HepG2 (cell line): ENCODE results near the gene PDIK1L. TPM values are rescaled to one million over a fixed set of nuclear protein-coding genes. Genes with fewer than 3 reads are reported as not detected.

Experiments
- ATAC-seq: fragments of 200-7000 bp; cut with Tn5 transposase; 3 replicates; pipeline ENCODE4 v1.9.1; 2020; ENCODE audit warnings: mild to moderate bottlenecking, moderate library complexity
- BruUV-seq: library from RNA; stranded (reverse); fragments of 400-500 nt; replicated peaks from 2 replicates; lab custom pipeline; 2021; lab: Mats Ljungman, UMichigan
- CTCF ChIA-PET: fragments of 300-600 bp; formaldehyde crosslinking; extraction: SDS; loops from one replicate; lab custom pipeline; 2021; ENCODE audit warnings: low total read pairs, inconsistent platforms, low intra/inter-chr PET ratio; lab: Yijun Ruan, JAX
- POLR2A ChIA-PET: fragments of 350-600 bp; sonication (Branson Sonifier 250); formaldehyde crosslinking; loops from one replicate; lab custom pipeline; 2020; ENCODE audit warnings: antibody characterized with exemption, inconsistent platforms; lab: Yijun Ruan, JAX
- DNase-seq: peaks from one replicate; pipeline ENCODE4 v3.0.0-alpha.2; 2015; ENCODE audit warnings: low spot score
- FAIRE-seq: peaks from 3 replicates; lab custom pipeline; 2011; peaks lifted over from hg19 to GRCh38; lab: Jason Lieb, UNC
- H2AFZ ChIP-seq: one replicate; pipeline ENCODE4 v1.6.1; 2011; ENCODE audit warnings: low read length, inconsistent platforms
- H3K27ac ChIP-seq: fragments of 300-600 bp; 3 replicates; pipeline ENCODE4 v1.8.0; 2011; ENCODE audit warnings: mixed run types, mild to moderate bottlenecking, mixed read lengths, low read length, inconsistent platforms; ENCODE audit not compliant: insufficient read depth; ENCODE audit errors: extremely low read length
- H3K27me3 ChIP-seq, 2 experiments: fragments of 200-600 bp in 1 of 2; 2 replicates in 1 of 2; 3 replicates in 1 of 2; pipeline versions ENCODE4 v1.6.0 to v1.8.0; 2011; ENCODE audit warnings: low read length in 2 of 2, mild to moderate bottlenecking in 2 of 2, moderate library complexity in 2 of 2, inconsistent platforms in 1 of 2; ENCODE audit not compliant: insufficient read depth in 2 of 2, control insufficient read depth in 1 of 2
- H3K36me3 ChIP-seq, 2 experiments: fragments of 200-600 bp in 1 of 2; replicated peaks in 1 of 2; 2 replicates in 1 of 2; 3 replicates in 1 of 2; pipeline versions ENCODE4 v1.5.1 to v1.8.0; 2011; ENCODE audit warnings: low read length in 2 of 2, inconsistent platforms in 1 of 2; ENCODE audit not compliant: insufficient read depth in 2 of 2, control insufficient read depth in 1 of 2
- H3K4me1 ChIP-seq: 2 replicates; pipeline ENCODE4 v1.5.1; 2012; ENCODE audit warnings: low read length, inconsistent platforms; ENCODE audit not compliant: insufficient read depth
- H3K4me2 ChIP-seq: 2 replicates; pipeline ENCODE4 v1.6.0; 2011; ENCODE audit warnings: low read depth, low read length, inconsistent platforms
- H3K4me3 ChIP-seq, 3 experiments: fragments of 200-600 bp in 1 of 3; sonication (generic), shearing (Covaris generic) in 1 of 3; replicated peaks in 1 of 3; 2 replicates each; pipeline ENCODE4 v1.5.1; 2011 to 2016; ENCODE audit warnings: low read length in 3 of 3, inconsistent platforms in 2 of 3, low read depth in 2 of 3, mild to moderate bottlenecking in 2 of 3, control low read depth in 1 of 3, mixed read lengths in 1 of 3; ENCODE audit not compliant: insufficient read depth in 1 of 3
- H3K79me2 ChIP-seq: one replicate; pipeline ENCODE4 v1.6.1; 2011; ENCODE audit warnings: low read length, inconsistent platforms; ENCODE audit not compliant: insufficient read depth
- H3K9ac ChIP-seq: 2 replicates; pipeline ENCODE4 v1.6.0; 2011; ENCODE audit warnings: mild to moderate bottlenecking, low read depth, low read length, inconsistent platforms; ENCODE audit not compliant: insufficient read depth
- H3K9me3 ChIP-seq: 2 replicates; pipeline ENCODE4 v1.5.1; 2012; ENCODE audit warnings: mild to moderate bottlenecking, low read length
- H4K20me1 ChIP-seq: 2 replicates; pipeline ENCODE4 v1.6.0; 2011; ENCODE audit warnings: inconsistent platforms, mild to moderate bottlenecking, low read length, moderate library complexity; ENCODE audit not compliant: insufficient read depth
- BORCS8-MEF2B ChIP-seq: sonication (generic); formaldehyde crosslinking; IDR thresholded peaks from 2 replicates; pipeline ENCODE4 v1.8.0; 2022; ENCODE audit warnings: mild to moderate bottlenecking, missing genetic modification reagents
- GABPA ChIP-seq, 2 experiments: IDR thresholded peaks; 2 replicates each; pipeline ENCODE4 v1.6.1; 2011 to 2016; ENCODE audit warnings: low read depth in 2 of 2, low read length in 1 of 2, missing biosample characterization in 1 of 2, missing genetic modification characterization in 1 of 2
- RELA ChIP-seq: sonication (generic); formaldehyde crosslinking; IDR thresholded peaks from 2 replicates; pipeline ENCODE4 v1.4.0; 2020; ENCODE audit warnings: missing genetic modification reagents
- SETDB1 ChIP-seq: sonication (generic); formaldehyde crosslinking; IDR thresholded peaks from 2 replicates; pipeline ENCODE4 v1.5.1; 2020; ENCODE audit warnings: missing genetic modification reagents, mild to moderate bottlenecking, borderline replicate concordance
- SKIL ChIP-seq: sonication (generic); formaldehyde crosslinking; IDR thresholded peaks from 2 replicates; pipeline ENCODE4 v1.8.0; 2022; ENCODE audit warnings: missing genetic modification reagents, mild to moderate bottlenecking, moderate library complexity, borderline replicate concordance
- ZEB1 ChIP-seq: IDR thresholded peaks from 2 replicates; pipeline ENCODE4 v1.6.1; 2012; ENCODE audit warnings: mild to moderate bottlenecking, low read depth, inconsistent platforms; ENCODE audit not compliant: insufficient replicate concordance
- ZNF768 ChIP-seq: sonication (generic); formaldehyde crosslinking; IDR thresholded peaks from 2 replicates; pipeline ENCODE4 v1.4.0; 2020; ENCODE audit warnings: missing genetic modification reagents
- in situ Hi-C: cut with HindIII; loops from 2 replicates; pipeline ENCODE4 v1.10.0; 2017; ENCODE audit warnings: low pct_unique_long_range_greater_than_20kb; ENCODE audit not compliant: extremely low pct_ligation_motif_present
- intact Hi-C: fragments of 100-400 bp; cut with micrococcal nuclease; formaldehyde crosslinking; loops from one replicate; pipeline ENCODE4 v1.10.0; 2022; ENCODE audit not compliant: unreplicated experiment
- polyA plus RNA-seq, 8 experiments: library from polyadenylated mRNA; depleted of rRNA in 3 of 8; stranded (reverse) in 7 of 8; unstranded in 1 of 8; fragments of >200 nt; fragmentation: Illumina TruSeq in 4 of 8; extraction: Trizol in 4 of 8; gene quantifications; 2 replicates each; pipeline versions ENCODE4 v1.2.1 to v1.2.3, GENCODE V29; 2011 to 2016; ENCODE audit warnings: low read depth in 4 of 8, missing spikeins in 1 of 8, mixed read lengths in 1 of 8; ENCODE audit not compliant: insufficient read depth in 1 of 8
- total RNA-seq, 5 experiments: library from RNA; depleted of rRNA; stranded (reverse); fragments of >200 nt; fragmentation: Illumina TruSeq; extraction: Trizol; gene quantifications; 2 replicates each; pipeline ENCODE4 v1.2.3, GENCODE V29; 2016; ENCODE audit warnings: low read depth in 1 of 5
- TF ChIP-seq, protein P1 (sequence below): sonication (generic); formaldehyde crosslinking; IDR thresholded peaks from 2 replicates; pipeline ENCODE4 v1.8.1; 2023; ENCODE audit warnings: mild to moderate bottlenecking, inconsistent platforms, moderate library complexity, missing genetic modification reagents, borderline replicate concordance

Gene PDIK1L
- total and polyA plus RNA-seq, 2 of the 13 experiments (the other 11 are each of a cell fraction or from before 2014, with no cell fraction given): 1.9 to 4.6 TPM

DNA sequence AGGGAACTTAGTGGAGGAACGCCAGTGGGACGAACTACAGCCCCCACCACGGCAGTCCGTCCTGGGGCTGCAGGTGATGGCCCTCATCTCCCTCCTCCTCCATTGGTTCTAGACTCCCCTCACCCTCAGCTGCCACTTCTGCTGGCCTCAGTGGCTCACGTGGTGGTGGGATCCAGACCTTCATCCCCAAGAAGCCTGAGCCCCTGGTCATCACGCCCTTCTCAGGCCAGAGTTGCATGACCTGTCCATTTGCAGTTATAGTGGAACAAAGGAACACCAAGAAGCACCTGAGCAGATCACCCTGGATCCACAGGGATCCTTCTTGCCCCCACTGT is 34.3 kb downstream of the PDIK1L start (continued):
- no peak for TF ChIP-seq ZEB1

- no peak overlapping the region for H3K9ac ChIP-seq
- no peaks in the 10 kb centered on the region for H3K79me2 ChIP-seq
- H3K4me2 ChIP-seq: no peak overlapping the region
- no peak overlapping the region for H2AFZ ChIP-seq
- no TSS peak for BruUV-seq
- H3K9me3 ChIP-seq: no peaks in the 10 kb centered on the region
- ChIA-PET POLR2A (no interaction called here), CTCF (no interaction called here)
- FAIRE-seq (no peak), ATAC-seq (no peak), DNase-seq (no peak)
- peaks cover 13% of the 10 kb centered on the region; the same call in 1 of the 2 replicates for H3K4me1 ChIP-seq
- intact Hi-C loops: no loop called here
- no peak overlapping the region for H3K27ac ChIP-seq
- no peaks in the 10 kb centered on the region for H4K20me1 ChIP-seq
- no peaks in the 10 kb centered on the region for H3K36me3 ChIP-seq
- peaks cover 0 to 16% of the 10 kb centered on the region in 2 experiments; a peak in 3 of 5 replicates for H3K27me3 ChIP-seq
- in situ Hi-C loops: no loop called here
- TF ChIP-seq SKIL (CRISPR knock-in tag): no peak
- no peak for TF ChIP-seq ZNF768
- TF ChIP-seq SETDB1: no peak
- TF ChIP-seq GABPA (IDR thresholded peaks at IDR 0.05; ENCODE audit: low read depth, low read length): no peak
- no peak for TF ChIP-seq GABPA (CRISPR knock-in tag; IDR thresholded peaks at IDR 0.05; ENCODE audit: low read depth)
- TF ChIP-seq BORCS8-MEF2B (CRISPR knock-in tag): no peak
- TF ChIP-seq RELA (CRISPR knock-in tag): no peak
- TF ChIP-seq, protein P1, sequence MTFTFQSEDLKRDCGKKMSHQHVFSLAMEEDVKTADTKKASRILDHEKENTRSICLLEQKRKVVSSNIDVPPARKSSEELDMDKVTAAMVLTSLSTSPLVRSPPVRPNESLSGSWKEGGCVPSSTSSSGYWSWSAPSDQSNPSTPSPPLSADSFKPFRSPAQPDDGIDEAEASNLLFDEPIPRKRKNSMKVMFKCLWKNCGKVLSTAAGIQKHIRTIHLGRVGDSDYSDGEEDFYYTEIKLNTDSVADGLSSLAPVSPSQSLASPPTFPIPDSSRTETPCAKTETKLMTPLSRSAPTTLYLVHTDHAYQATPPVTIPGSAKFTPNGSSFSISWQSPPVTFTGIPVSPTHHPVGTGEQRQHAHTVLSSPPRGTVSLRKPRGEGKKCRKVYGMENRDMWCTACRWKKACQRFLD (CRISPR knock-in tag): no peak
- no peak overlapping the region for H3K4me3 ChIP-seq
Observed at GRCh38 chr1:26148887-26149286, 37.3 kb downstream of the PDIK1L start.
